CD14-positive monocyte (primary cell): ENCODE results near the gene ERP27. TPM values are rescaled to one million over a fixed set of nuclear protein-coding genes. Genes with fewer than 3 reads are reported as not detected.

Experiments used
- DNase-seq, 3 donors: peaks; one replicate each; pipeline ENCODE4 v3.0.0-alpha.2; 2011 to 2022
- H2AFZ ChIP-seq: 2 replicates; pipeline ENCODE4 v1.6.0; 2012; ENCODE audit warnings: mild to moderate bottlenecking, low read depth, low read length, inconsistent platforms; ENCODE audit not compliant: insufficient read depth, poor library complexity, severe bottlenecking
- H3K27ac ChIP-seq, 2 donors: 1 replicate in 1 of 2; 2 replicates in 1 of 2; pipeline ENCODE4 v1.5.1; 2012 to 2013; ENCODE audit warnings: low read length in 2 of 2, control low read depth in 1 of 2, inconsistent platforms in 1 of 2, low read depth in 1 of 2, mild to moderate bottlenecking in 1 of 2
- H3K27me3 ChIP-seq, 2 donors: one replicate each; pipeline versions ENCODE4 v1.6.0 to v1.6.1; 2011 to 2013; ENCODE audit warnings: low read length in 2 of 2; ENCODE audit not compliant: control insufficient read depth in 2 of 2, insufficient read depth in 2 of 2
- H3K36me3 ChIP-seq, 2 donors: replicated peaks in 1 of 2; 1 replicate in 1 of 2; 2 replicates in 1 of 2; pipeline versions ENCODE4 v1.5.1 to v1.6.1; 2012 to 2013; ENCODE audit warnings: low read length in 2 of 2, control low read depth in 1 of 2, inconsistent platforms in 1 of 2, mild to moderate bottlenecking in 1 of 2; ENCODE audit not compliant: insufficient read depth in 2 of 2, control insufficient read depth in 1 of 2
- H3K4me1 ChIP-seq, 2 donors: 1 replicate in 1 of 2; 2 replicates in 1 of 2; pipeline versions ENCODE4 v1.5.1 to v1.6.1; 2012 to 2013; ENCODE audit warnings: low read length in 2 of 2, control low read depth in 1 of 2, inconsistent platforms in 1 of 2, mild to moderate bottlenecking in 1 of 2, moderate library complexity in 1 of 2; ENCODE audit not compliant: insufficient read depth in 2 of 2, control insufficient read depth in 1 of 2
- H3K4me2 ChIP-seq: replicated peaks from 2 replicates; pipeline ENCODE3; 2012; ENCODE audit warnings: low read length, moderate library complexity, mild to moderate bottlenecking; ENCODE audit not compliant: poor library complexity, severe bottlenecking; ENCODE audit errors: extremely low read depth
- H3K4me3 ChIP-seq, 3 experiments: fragments of 200-600 bp in 1 of 3; sonication (generic) in 1 of 3; replicated peaks in 1 of 3; 1 replicate in 2 of 3; 2 replicates in 1 of 3; pipeline ENCODE4 v1.5.1; 2011 to 2013; ENCODE audit warnings: low read length in 3 of 3, mild to moderate bottlenecking in 3 of 3, control low read depth in 2 of 3, low read depth in 2 of 3, inconsistent platforms in 1 of 3, moderate library complexity in 1 of 3
- H3K79me2 ChIP-seq: 2 replicates; pipeline ENCODE4 v1.6.0; 2012; ENCODE audit warnings: mild to moderate bottlenecking, control low read depth, inconsistent platforms, low read length, moderate library complexity; ENCODE audit not compliant: insufficient read depth
- H3K9ac ChIP-seq: 2 replicates; pipeline ENCODE4 v1.6.0; 2017; ENCODE audit warnings: low read length, mild to moderate bottlenecking; ENCODE audit not compliant: insufficient read depth, poor library complexity, severe bottlenecking
- H3K9me3 ChIP-seq, 2 donors: replicated peaks in 1 of 2; 1 replicate in 1 of 2; 2 replicates in 1 of 2; pipeline versions ENCODE4 v1.5.1 to v1.6.1; 2012 to 2013; ENCODE audit warnings: low read length in 2 of 2, control low read depth in 1 of 2; ENCODE audit not compliant: control insufficient read depth in 1 of 2, insufficient read depth in 1 of 2
- H4K20me1 ChIP-seq: 2 replicates; pipeline ENCODE4 v1.6.0; 2012; ENCODE audit warnings: mild to moderate bottlenecking, low read length, control low read depth, moderate library complexity; ENCODE audit not compliant: insufficient read depth
- H3K27ac Mint-ChIP-seq, 7 donors: one replicate each; pipeline ENCODE4 v1.8.0; 2020; ENCODE audit warnings: mild to moderate bottlenecking in 7 of 7, mixed read lengths in 7 of 7, moderate library complexity in 6 of 7, inconsistent platforms in 2 of 7
- H3K27me3 Mint-ChIP-seq, 3 donors: one replicate each; pipeline ENCODE4 v1.8.0; 2021 to 2022; ENCODE audit warnings: low read depth in 3 of 3, mild to moderate bottlenecking in 3 of 3, mixed read lengths in 3 of 3, moderate library complexity in 3 of 3, inconsistent platforms in 1 of 3
- H3K36me3 Mint-ChIP-seq, 2 donors: one replicate each; pipeline ENCODE4 v1.8.0; 2020; ENCODE audit warnings: mixed read lengths in 2 of 2, inconsistent platforms in 1 of 2, mild to moderate bottlenecking in 1 of 2
- H3K4me1 Mint-ChIP-seq: one replicate; pipeline ENCODE4 v1.8.0; 2020; ENCODE audit warnings: mild to moderate bottlenecking, mixed read lengths
- H3K4me3 Mint-ChIP-seq, 2 donors: one replicate each; pipeline ENCODE4 v1.8.0; 2020; ENCODE audit warnings: mild to moderate bottlenecking in 2 of 2, mixed read lengths in 2 of 2, moderate library complexity in 1 of 2
- H3K9me3 Mint-ChIP-seq, 7 donors: one replicate each; pipeline ENCODE4 v1.8.0; 2020 to 2022; ENCODE audit warnings: mixed read lengths in 7 of 7, mild to moderate bottlenecking in 6 of 7, moderate library complexity in 6 of 7, inconsistent platforms in 2 of 7
- CTCF ChIP-seq: fragments of 200-600 bp; IDR thresholded peaks from one replicate; pipeline ENCODE4 v1.8.0; 2022; ENCODE audit warnings: antibody characterized with exemption, mild to moderate bottlenecking
- WGBS: methylation state at CpG from one replicate; pipeline ENCODE4 v1.1.5; 2013; ENCODE audit warnings: missing lambda C conversion rate; ENCODE audit not compliant: insufficient coverage; 5-methylcytosine and 5-hydroxymethylcytosine counted together
- intact Hi-C, 2 donors: fragments of 100-400 bp; cut with micrococcal nuclease; formaldehyde crosslinking; loops; one replicate each; pipeline versions ENCODE4 v1.15.0 to v1.15.1; 2023
- polyA plus RNA-seq, 3 donors: library from polyadenylated mRNA; depleted of rRNA in 1 of 3; unstranded in 2 of 3; stranded (reverse) in 1 of 3; fragments of 300-500 nt in 2 of 3; fragments of >200 nt in 1 of 3; fragmentation: Illumina TruSeq in 2 of 3; gene quantifications; 1 replicate in 2 of 3; 2 replicates in 1 of 3; pipeline ENCODE4 v1.2.3, GENCODE V29; 2012 to 2021

The ERP27 gene
- polyA plus RNA-seq, 3 donors = 2.5 to 7.2 (median 2.5) TPM

GRCh38 chr12:14956024-14956891 is 17.9 kb upstream of the ERP27 start:
- Histone ChIP-seq H3K27me3 (no peaks in the 10 kb centered on the region), H3K4me3 (peak overlapping the region in 2 of 3 experiments; percentile 18 to 95), H3K79me2 (peaks cover 100% of the 10 kb centered on the region), H2AFZ (no peak overlapping the region), H3K9me3 (no peaks in the 10 kb centered on the region), H3K36me3 (no peaks in the 10 kb centered on the region), H3K9ac (no peak overlapping the region), H3K4me2 (peak overlapping the region; percentile 97), H3K4me1 (peaks cover 88 to 94% of the 10 kb centered on the region in 2 donors), H4K20me1 (peaks cover 94% of the 10 kb centered on the region), H3K27ac (peak overlapping the region; percentile 11 to 96)
- peak; percentile 75 to 88 (median 87) for DNase-seq
- H3K27me3 Mint-ChIP-seq = no peaks in the 10 kb centered on the region
- peaks cover 86% of the 10 kb centered on the region for H3K4me1 Mint-ChIP-seq
- H3K9me3 Mint-ChIP-seq = peaks cover 0 to 5% (median 0%) of the 10 kb centered on the region in 7 donors
- 8% methylated on average over 5 of the region's 9 CpGs for WGBS
- H3K36me3 Mint-ChIP-seq = peaks cover 16 to 32% of the 10 kb centered on the region in 2 donors
- intact Hi-C loops = loop anchor here in 1 of 2 donors (10.0 kb wide), 2 partner anchors 391 to 749 kb away; partner anchors contain the start of gene PLBD1
- TF ChIP-seq CTCF = no peak
- H3K27ac Mint-ChIP-seq = peak overlapping the region; percentile 90 to 99 (median 97)
- peak overlapping the region; percentile 4 to 26 for H3K4me3 Mint-ChIP-seq

GRCh38 chr12:14954269-14954668 is 15.9 kb upstream of the ERP27 start:
- Histone ChIP-seq H3K4me2 (peak overlapping the region; percentile 41), H3K79me2 (peaks cover 100% of the 10 kb centered on the region)

More at GRCh38 chr12:14954269-14954668, 15.9 kb upstream of the ERP27 start:
- H3K27me3 Mint-ChIP-seq = no peaks in the 10 kb centered on the region
- intact Hi-C loops = loop anchor here in 1 of 2 donors (5.0 to 10.0 kb wide), 3 partner anchors 38 to 751 kb away; partner anchors contain the start of gene PLBD1
- Histone ChIP-seq H3K4me3 (peak overlapping the region in 1 of 3 experiments; percentile 42), H2AFZ (no peak overlapping the region), H3K9me3 (no peaks in the 10 kb centered on the region), H3K27ac (peak overlapping the region; percentile 60 to 89), H3K27me3 (no peaks in the 10 kb centered on the region), H4K20me1 (peaks cover 99% of the 10 kb centered on the region), H3K36me3 (peaks cover 19 to 20% of the 10 kb centered on the region in 2 donors), H3K4me1 (peaks cover 99 to 100% of the 10 kb centered on the region in 2 donors), H3K9ac (no peak overlapping the region)
- H3K27ac Mint-ChIP-seq = peak overlapping the region; percentile 90 to 96 (median 95)
- H3K36me3 Mint-ChIP-seq = peaks cover 35 to 51% of the 10 kb centered on the region in 2 donors
- peaks cover 91% of the 10 kb centered on the region for H3K4me1 Mint-ChIP-seq
- no peak for TF ChIP-seq CTCF
- WGBS = 86% methylated on average over 1 of the region's 4 CpGs
- peak in 2 of 3 donors; percentile 51 to 62 for DNase-seq
- H3K4me3 Mint-ChIP-seq = peak overlapping the region in 1 of 2 donors; percentile 63
- peaks cover 0 to 2% (median 0%) of the 10 kb centered on the region in 7 donors for H3K9me3 Mint-ChIP-seq
